ENCODE data around the gene IGSF10.
A peak's percentile ranks its signal among the peaks of the same experiment; 100 is the strongest.

Gene IGSF10

GRCh38 chr3:151439652-151440125, 21.2 kb downstream of the IGSF10 start:
- H3K27ac ChIP-seq = no peak overlapping the region
- no peak for TF ChIP-seq ZFX (IDR thresholded peaks at IDR 0.05; ENCODE audit: borderline replicate concordance)
- TF ChIP-seq CTCF (IDR thresholded peaks at IDR 0.05) = peak; percentile 78

DNA sequence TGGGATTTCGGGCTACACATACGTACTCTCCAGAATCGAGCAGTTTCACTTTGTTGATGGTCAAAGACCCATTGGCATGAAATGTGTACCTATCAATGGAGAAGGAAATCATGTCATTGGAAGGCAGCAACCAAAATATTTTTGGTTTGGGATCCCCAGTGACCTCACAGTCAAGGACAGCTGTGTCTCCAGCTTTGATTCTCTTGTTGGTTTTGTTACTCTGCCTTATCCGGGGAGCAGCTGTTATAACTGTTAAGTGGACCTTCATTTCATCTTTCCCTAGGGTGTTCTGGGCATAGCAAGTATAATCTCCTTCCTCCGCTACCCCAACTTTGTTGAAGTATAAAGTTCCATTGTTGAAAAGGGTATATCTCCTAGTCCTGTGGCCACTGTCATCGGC, 23.0 kb downstream of the IGSF10 start:
- H3K27ac ChIP-seq = no peak overlapping the region
- TF ChIP-seq ZFX (IDR thresholded peaks at IDR 0.05; ENCODE audit: borderline replicate concordance) (no peak), CTCF (IDR thresholded peaks at IDR 0.05) (no peak)

GRCh38 chr3:151436675-151437446, 24.0 kb downstream of the IGSF10 start:
- no peak for TF ChIP-seq CTCF (IDR thresholded peaks at IDR 0.05)
- no peak for TF ChIP-seq ZFX (IDR thresholded peaks at IDR 0.05; ENCODE audit: borderline replicate concordance)
- H3K27ac ChIP-seq = no peak overlapping the region

DNA sequence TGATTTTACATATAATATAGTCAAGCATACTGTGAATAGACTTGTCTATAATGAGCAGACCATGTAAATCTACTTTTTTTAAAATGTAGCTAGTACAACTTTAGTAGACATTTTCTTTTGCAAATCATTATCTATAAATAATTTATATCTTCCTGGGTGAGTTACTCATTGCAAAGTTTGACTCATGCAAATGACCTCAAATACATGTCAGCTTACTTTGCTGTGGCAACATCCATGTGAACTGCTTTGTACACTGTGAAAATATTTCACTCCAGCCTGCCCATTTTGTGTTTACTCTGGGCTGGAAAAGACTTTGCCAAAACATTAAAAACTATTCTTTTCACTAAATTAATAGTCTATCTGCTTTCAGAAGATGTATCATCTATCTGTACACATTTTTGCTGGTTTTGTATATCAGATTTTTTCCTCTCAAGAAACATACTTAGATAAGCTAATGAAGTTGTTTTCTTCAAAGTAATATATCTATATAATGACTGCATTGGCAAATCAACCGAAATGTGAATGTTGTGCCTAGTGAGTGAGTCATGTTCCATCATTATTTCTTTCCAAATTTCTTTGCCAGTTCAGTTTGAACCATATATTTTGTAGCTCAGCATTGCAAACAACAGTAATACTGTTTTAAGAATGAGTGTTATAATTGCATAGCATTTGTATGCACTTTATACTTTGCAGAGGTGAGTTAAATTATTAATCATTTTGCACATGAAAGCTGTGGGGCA, 26.5 kb downstream of the IGSF10 start:
- TF ChIP-seq ZFX (IDR thresholded peaks at IDR 0.05; ENCODE audit: borderline replicate concordance) (no peak), CTCF (IDR thresholded peaks at IDR 0.05) (no peak)

GRCh38 chr3:151432616-151433372, 28.1 kb downstream of the IGSF10 start:
- no peak for TF ChIP-seq CTCF (IDR thresholded peaks at IDR 0.05)
- TF ChIP-seq ZFX (IDR thresholded peaks at IDR 0.05; ENCODE audit: borderline replicate concordance) = no peak

More for the DNA sequence above, 26.5 kb downstream of the IGSF10 start:
- H3K27ac ChIP-seq = no peak overlapping the region

DNA sequence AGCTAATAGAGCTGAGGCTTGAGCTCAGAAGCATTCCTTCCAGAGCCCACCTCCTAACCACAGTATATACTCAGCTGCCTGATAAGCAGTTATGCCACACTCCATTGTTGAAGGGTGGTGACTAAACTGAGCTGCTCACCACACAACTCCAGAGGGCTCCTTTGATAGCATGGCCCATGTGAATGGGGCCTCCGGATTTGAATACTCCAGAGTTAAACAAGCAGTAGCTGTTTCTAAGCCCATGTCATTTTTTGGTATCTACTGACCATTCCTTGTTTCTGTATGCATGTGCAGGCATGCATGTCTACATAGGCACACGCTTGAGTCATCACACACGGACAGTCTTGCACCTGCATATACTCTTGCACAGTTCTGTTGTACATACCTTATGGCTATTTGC, 28.9 kb downstream of the IGSF10 start:
- no peak overlapping the region for H3K27ac ChIP-seq
- TF ChIP-seq ZFX (IDR thresholded peaks at IDR 0.05; ENCODE audit: borderline replicate concordance) = no peak
- TF ChIP-seq CTCF (IDR thresholded peaks at IDR 0.05) = no peak

More at GRCh38 chr3:151432616-151433372, 28.1 kb downstream of the IGSF10 start:
- no peak overlapping the region for H3K27ac ChIP-seq
